T-cell (primary cell): ENCODE data around the gene COX4I1. TPM values are rescaled to one million over a fixed set of nuclear protein-coding genes. Genes with fewer than 3 reads are reported as not detected.
"Not testable (repeated sequence)": the region's sequence is repeated elsewhere in the genome, so short reads cannot be mapped to it uniquely, and the experiment has no call there.

Experiments used
- ATAC-seq, 4 experiments: fragments of 200-7000 bp in 3 of 4; fragments of 150-1000 bp in 1 of 4; cut with Tn5 transposase; replicated peaks in 1 of 4; 1 replicate in 3 of 4; 2 replicates in 1 of 4; pipeline ENCODE4 v1.10.0; 2021; ENCODE audit warnings: moderate library complexity in 3 of 4, mild to moderate bottlenecking in 2 of 4, moderate number of reproducible peaks in 1 of 4
- CTCF ChIA-PET, 2 donors: fragments of 300-600 bp; sonication (Branson Sonifier 250); formaldehyde crosslinking; loops; one replicate each; lab custom pipeline; 2022; ENCODE audit warnings: antibody characterized with exemption in 2 of 2; lab: Charles Lee
- POLR2A ChIA-PET, 2 donors: fragments of 300-600 bp; sonication (Branson Sonifier 250); formaldehyde crosslinking; loops; one replicate each; lab custom pipeline; 2022; ENCODE audit warnings: antibody characterized with exemption in 2 of 2; lab: Charles Lee
- DNase-seq, 35 experiments: peaks; one replicate each; pipeline versions ENCODE4 v3.0.0 to v3.0.0-alpha.2; 2013 to 2023
- H3K27ac ChIP-seq: one replicate; pipeline ENCODE4 v1.5.1; 2013; ENCODE audit warnings: low read length
- H3K27me3 ChIP-seq, 2 experiments: replicated peaks in 1 of 2; 1 replicate in 1 of 2; 2 replicates in 1 of 2; pipeline versions ENCODE4 v1.6.1 to v1.7.0; 2013; ENCODE audit warnings: low read length in 1 of 2, mixed read lengths in 1 of 2; ENCODE audit not compliant: control insufficient read depth in 2 of 2, insufficient read depth in 2 of 2; ENCODE audit errors: extremely low read depth in 1 of 2
- H3K36me3 ChIP-seq, 2 donors: 1 replicate in 1 of 2; 2 replicates in 1 of 2; pipeline versions ENCODE4 v1.6.1 to v1.7.0; 2013; ENCODE audit warnings: low read length in 1 of 2; ENCODE audit not compliant: control insufficient read depth in 2 of 2, insufficient read depth in 1 of 2; ENCODE audit errors: extremely low read depth in 1 of 2
- H3K4me1 ChIP-seq, 2 experiments: 1 replicate in 1 of 2; 2 replicates in 1 of 2; pipeline versions ENCODE4 v1.6.1 to v1.7.0; 2013; ENCODE audit warnings: low read length in 2 of 2, mixed read lengths in 1 of 2; ENCODE audit not compliant: insufficient read depth in 2 of 2, control insufficient read depth in 1 of 2; ENCODE audit errors: extremely low read depth in 1 of 2
- H3K4me3 ChIP-seq, 2 donors: 1 replicate in 1 of 2; 2 replicates in 1 of 2; pipeline versions ENCODE4 v1.5.1 to v1.7.0; 2013; ENCODE audit warnings: mild to moderate bottlenecking in 2 of 2, low read length in 1 of 2, moderate library complexity in 1 of 2; ENCODE audit not compliant: control insufficient read depth in 1 of 2; ENCODE audit errors: extremely low read depth in 1 of 2
- H3K9me3 ChIP-seq: 2 replicates; pipeline ENCODE4 v1.7.0; 2013
- H3K27ac Mint-ChIP-seq, 2 donors: one replicate each; pipeline ENCODE4 v1.8.0; 2020 to 2021; ENCODE audit warnings: mild to moderate bottlenecking in 2 of 2, mixed read lengths in 2 of 2
- H3K27me3 Mint-ChIP-seq, 2 donors: one replicate each; pipeline ENCODE4 v1.8.0; 2021 to 2022; ENCODE audit warnings: mixed read lengths in 2 of 2
- H3K36me3 Mint-ChIP-seq: one replicate; pipeline ENCODE4 v1.8.0; 2021; ENCODE audit warnings: mixed read lengths
- H3K4me1 Mint-ChIP-seq, 3 donors: one replicate each; pipeline ENCODE4 v1.8.0; 2020 to 2022; ENCODE audit warnings: mixed read lengths in 3 of 3, mild to moderate bottlenecking in 1 of 3
- H3K4me3 Mint-ChIP-seq, 3 donors: one replicate each; pipeline ENCODE4 v1.8.0; 2020 to 2022; ENCODE audit warnings: mild to moderate bottlenecking in 3 of 3, mixed read lengths in 3 of 3, moderate library complexity in 3 of 3
- H3K9me3 Mint-ChIP-seq, 3 donors: one replicate each; pipeline ENCODE4 v1.8.0; 2020 to 2022; ENCODE audit warnings: mixed read lengths in 3 of 3
- WGBS: methylation state at CpG from one replicate; pipeline ENCODE4 v1.1.5; 2013; ENCODE audit warnings: missing lambda C conversion rate; ENCODE audit not compliant: insufficient coverage; 5-methylcytosine and 5-hydroxymethylcytosine counted together
- total RNA-seq, 35 experiments: library from RNA in 6 of 35; stranded (reverse) in 6 of 35; fragments of 120-200 nt in 1 of 35; gene quantifications; one replicate each; pipeline versions ENCODE4 v1.2.1 to v1.2.4 and lab custom pipeline; 2013 to 2026

Gene COX4I1
- total RNA-seq, 5 donors from 2014 or later (not counting 1 experiment from before 2014, with no cell fraction given) = 542 to 606 (median 574) TPM

GRCh38 chr16:85837654-85838053 is 38.2 kb downstream of the COX4I1 start:
- H3K4me1 ChIP-seq, H3K27ac Mint-ChIP-seq, H3K9me3 ChIP-seq, H3K4me1 Mint-ChIP-seq, ATAC-seq, H3K4me3 ChIP-seq, H3K27ac ChIP-seq, H3K4me3 Mint-ChIP-seq, H3K36me3 ChIP-seq, CTCF ChIA-PET, DNase-seq, H3K9me3 Mint-ChIP-seq, H3K36me3 Mint-ChIP-seq: not testable (repeated sequence)
- H3K27me3 ChIP-seq = peaks cover 0 to 70% of the 10 kb centered on the region in 2 experiments
- POLR2A ChIA-PET = interaction anchor here in 1 of 2 donors (0.7 kb wide), 1 partner anchor 55 kb away, joined by 3 read pairs; no protein-coding TSS in a partner anchor
- 100% methylated on average over 1 of the region's 4 CpGs for WGBS
- H3K27me3 Mint-ChIP-seq = peaks cover 17 to 30% of the 10 kb centered on the region in 2 donors

- ChIA-PET CTCF (no interaction called here), POLR2A (interaction anchor here in 1 of 2 donors (0.7 kb wide), 1 partner anchor 54 kb away, joined by 3 read pairs; no protein-coding TSS in a partner anchor)
- Histone ChIP-seq H3K4me3 (no peak overlapping the region), H3K36me3 (no peaks in the 10 kb centered on the region), H3K4me1 (no peaks in the 10 kb centered on the region), H3K9me3 (no peaks in the 10 kb centered on the region), H3K27me3 (peaks cover 0 to 67% of the 10 kb centered on the region in 2 experiments), H3K27ac (no peak overlapping the region)
- 81% methylated on average over 11 of the region's 11 CpGs for WGBS
- H3K27ac Mint-ChIP-seq = no peak overlapping the region
- H3K4me1 Mint-ChIP-seq = no peaks in the 10 kb centered on the region
- no peaks in the 10 kb centered on the region for H3K9me3 Mint-ChIP-seq
- ATAC-seq (no peak), DNase-seq (no peak)
- no peak overlapping the region for H3K4me3 Mint-ChIP-seq
- H3K36me3 Mint-ChIP-seq = no peaks in the 10 kb centered on the region
- H3K27me3 Mint-ChIP-seq = peaks cover 15 to 23% of the 10 kb centered on the region in 2 donors
Observed at GRCh38 chr16:85838381-85838780, 38.9 kb downstream of the COX4I1 start.

DNA sequence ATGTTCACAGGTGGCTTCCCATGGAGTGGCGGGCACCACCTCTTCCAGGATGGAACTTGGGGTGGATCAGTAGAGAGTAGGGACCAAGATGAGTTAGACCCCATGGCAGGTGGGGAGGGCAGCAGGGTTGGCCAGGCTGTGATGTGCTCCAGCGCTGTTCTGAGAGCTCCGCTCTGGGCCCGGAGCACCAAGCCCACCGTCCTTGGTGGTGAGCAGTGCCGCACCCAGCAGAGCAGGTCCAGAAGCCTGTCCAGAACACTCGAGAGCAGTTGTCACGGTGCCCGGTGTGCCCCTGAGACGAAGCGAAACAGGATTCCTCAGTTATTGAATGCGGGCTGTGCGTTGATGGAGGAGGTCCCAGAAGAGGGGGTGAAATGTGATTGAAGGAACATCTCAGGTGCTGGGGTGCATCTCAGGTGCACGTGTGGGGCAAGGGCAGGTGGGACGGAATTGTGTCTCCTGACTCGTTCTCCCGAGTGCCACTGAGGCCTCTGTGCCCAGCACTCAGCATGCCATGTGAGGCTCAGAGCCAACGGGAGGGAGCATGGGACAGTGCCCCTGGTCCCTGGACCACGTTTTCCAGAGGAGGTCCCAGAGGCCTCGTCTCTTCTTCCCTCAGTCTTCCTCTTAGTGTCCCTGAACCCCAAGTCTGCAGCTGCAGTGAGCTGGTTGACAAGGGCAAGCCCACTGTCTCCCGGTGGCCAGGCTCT is 39.5 kb downstream of the COX4I1 start:
- Mint-ChIP-seq H3K9me3 (no peaks in the 10 kb centered on the region), H3K4me1 (no peaks in the 10 kb centered on the region), H3K36me3 (no peaks in the 10 kb centered on the region), H3K4me3 (no peak overlapping the region), H3K27me3 (peaks cover 19 to 23% of the 10 kb centered on the region in 2 donors), H3K27ac (peak overlapping the region in 1 of 2 donors; percentile 23)
- POLR2A ChIA-PET = no interaction called here
- DNase-seq (no peak), ATAC-seq (no peak)
- WGBS = 91% methylated on average over 19 of the region's 21 CpGs
- H3K27me3 ChIP-seq = peaks cover 0 to 65% of the 10 kb centered on the region in 2 experiments
- no peaks in the 10 kb centered on the region for H3K9me3 ChIP-seq
- CTCF ChIA-PET = no interaction called here
- no peaks in the 10 kb centered on the region for H3K36me3 ChIP-seq
- H3K4me3 ChIP-seq = no peak overlapping the region
- H3K4me1 ChIP-seq = no peaks in the 10 kb centered on the region
- H3K27ac ChIP-seq = no peak overlapping the region

DNA sequence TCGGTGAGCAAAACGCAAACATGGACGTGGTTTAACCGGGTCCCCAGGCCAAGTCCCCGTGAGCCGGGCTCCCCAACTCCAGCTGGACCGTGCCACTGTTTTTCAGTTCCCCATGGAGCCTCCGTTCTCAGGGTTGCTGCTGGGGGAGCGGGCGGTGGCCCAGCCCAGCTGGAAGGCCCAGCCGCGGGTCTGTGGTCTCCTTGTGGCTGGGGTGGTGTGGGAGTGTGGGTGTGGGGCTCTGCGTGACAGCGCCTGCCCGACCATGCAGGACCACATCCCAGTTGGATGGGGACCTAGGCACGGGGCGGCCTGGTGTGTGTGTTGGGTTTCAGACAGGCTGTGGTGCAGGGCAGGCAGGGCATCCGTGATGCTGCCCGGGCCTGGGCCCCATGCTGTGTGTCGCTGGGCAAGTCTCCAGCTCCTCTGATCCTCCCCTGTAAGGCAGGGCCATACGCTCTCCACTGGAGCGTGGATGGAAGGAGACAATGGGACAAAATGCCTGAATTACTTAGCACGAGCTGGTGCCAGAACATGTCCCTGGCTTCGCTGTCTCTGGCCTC is 40.3 kb downstream of the COX4I1 start:
- H3K4me3 ChIP-seq = no peak overlapping the region
- Mint-ChIP-seq H3K4me3 (no peak overlapping the region), H3K27me3 (peaks cover 22 to 26% of the 10 kb centered on the region in 2 donors), H3K27ac (no peak overlapping the region), H3K9me3 (no peaks in the 10 kb centered on the region), H3K4me1 (peaks cover 2 to 3% (median 2%) of the 10 kb centered on the region in 3 donors), H3K36me3 (no peaks in the 10 kb centered on the region)
- ChIA-PET CTCF (no interaction called here), POLR2A (no interaction called here)
- 66% methylated on average over 22 of the region's 24 CpGs for WGBS
- no peaks in the 10 kb centered on the region for H3K9me3 ChIP-seq
- peaks cover 0 to 67% of the 10 kb centered on the region in 2 experiments for H3K27me3 ChIP-seq
- DNase-seq (no peak), ATAC-seq (no peak)
- H3K4me1 ChIP-seq = no peaks in the 10 kb centered on the region
- H3K27ac ChIP-seq = no peak overlapping the region
- no peaks in the 10 kb centered on the region for H3K36me3 ChIP-seq

GRCh38 chr16:85840395-85840794 is 40.9 kb downstream of the COX4I1 start:
- Mint-ChIP-seq H3K36me3 (no peaks in the 10 kb centered on the region), H3K27me3 (peaks cover 26 to 30% of the 10 kb centered on the region in 2 donors), H3K4me1 (peaks cover 5 to 7% (median 6%) of the 10 kb centered on the region in 3 donors), H3K27ac (no peak overlapping the region), H3K4me3 (no peak overlapping the region), H3K9me3 (no peaks in the 10 kb centered on the region)
- Histone ChIP-seq H3K9me3 (no peaks in the 10 kb centered on the region), H3K36me3 (no peaks in the 10 kb centered on the region), H3K27ac (no peak overlapping the region), H3K4me3 (no peak overlapping the region), H3K4me1 (no peaks in the 10 kb centered on the region), H3K27me3 (peaks cover 0 to 64% of the 10 kb centered on the region in 2 experiments)
- WGBS = 86% methylated on average over 9 of the region's 9 CpGs
- ATAC-seq (no peak), DNase-seq (no peak)
- POLR2A ChIA-PET = no interaction called here
- CTCF ChIA-PET = interaction anchor here in 1 of 2 donors (1.0 kb wide), 1 partner anchor 19 kb away, joined by 3 read pairs; no protein-coding TSS in a partner anchor

DNA sequence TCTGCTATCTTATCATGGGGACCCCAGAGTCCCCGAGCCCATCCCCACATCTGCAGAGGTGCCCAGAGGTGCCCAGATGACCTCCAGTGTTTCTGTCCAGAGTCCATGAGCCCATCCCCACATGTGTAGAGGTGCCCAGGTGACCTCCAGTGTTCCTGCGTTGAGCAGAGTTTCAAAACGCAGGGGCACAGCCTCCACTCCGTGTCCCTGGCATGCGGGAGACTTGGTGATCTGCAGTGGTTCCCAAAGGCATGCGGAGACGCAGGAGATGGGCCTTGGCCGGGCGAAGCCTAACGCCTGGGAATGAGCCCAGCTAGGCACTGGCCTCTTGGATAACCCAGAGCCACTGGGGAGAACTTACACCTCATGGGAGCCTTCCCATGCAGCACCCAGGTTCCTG is 41.3 kb downstream of the COX4I1 start:
- Histone ChIP-seq H3K27me3 (peaks cover 0 to 61% of the 10 kb centered on the region in 2 experiments), H3K9me3 (no peaks in the 10 kb centered on the region), H3K4me3 (no peak overlapping the region), H3K4me1 (no peaks in the 10 kb centered on the region), H3K36me3 (no peaks in the 10 kb centered on the region), H3K27ac (no peak overlapping the region)
- WGBS = 90% methylated on average over 10 of the region's 10 CpGs
- peaks cover 26 to 30% of the 10 kb centered on the region in 2 donors for H3K27me3 Mint-ChIP-seq
- no peak overlapping the region for H3K27ac Mint-ChIP-seq
- ChIA-PET POLR2A (no interaction called here), CTCF (interaction anchor here in 1 of 2 donors (1.0 kb wide), 1 partner anchor 20 kb away, joined by 3 read pairs; no protein-coding TSS in a partner anchor)
- H3K9me3 Mint-ChIP-seq = no peaks in the 10 kb centered on the region
- ATAC-seq (no peak), DNase-seq (no peak)
- H3K4me1 Mint-ChIP-seq = peaks cover 5 to 7% (median 6%) of the 10 kb centered on the region in 3 donors
- no peaks in the 10 kb centered on the region for H3K36me3 Mint-ChIP-seq
- H3K4me3 Mint-ChIP-seq = no peak overlapping the region
